Fibroblast of lung (primary cell): ENCODE results near the gene USP24. TPM values are rescaled to one million over a fixed set of nuclear protein-coding genes. Genes with fewer than 3 reads are reported as not detected.
A peak's percentile ranks its signal among the peaks of the same experiment; 100 is the strongest.

Experiments used
- DNase-seq, 2 donors: peaks; one replicate each; pipeline versions ENCODE4 v3.0.0 to v3.0.0-alpha.2; 2010; ENCODE audit warnings: low read depth in 2 of 2
- H2AFZ ChIP-seq: 2 replicates; pipeline ENCODE4 v1.5.1; 2012; ENCODE audit warnings: low read length, control low read depth, inconsistent platforms
- H3K27ac ChIP-seq: 2 replicates; pipeline ENCODE4 v1.5.1; 2011; ENCODE audit warnings: low read length, control low read depth; ENCODE audit not compliant: insufficient read depth
- H3K27me3 ChIP-seq: 2 replicates; pipeline ENCODE4 v1.5.1; 2011; ENCODE audit warnings: mild to moderate bottlenecking, low read length; ENCODE audit not compliant: control insufficient read depth, insufficient read depth
- H3K36me3 ChIP-seq: 2 replicates; pipeline ENCODE4 v1.5.1; 2011; ENCODE audit warnings: low read length; ENCODE audit not compliant: control insufficient read depth, insufficient read depth
- H3K4me1 ChIP-seq: 2 replicates; pipeline ENCODE4 v1.5.1; 2011; ENCODE audit warnings: low read length; ENCODE audit not compliant: control insufficient read depth, insufficient read depth; ENCODE audit errors: extremely low read depth
- H3K4me2 ChIP-seq: 2 replicates; pipeline ENCODE4 v1.5.1; 2011; ENCODE audit warnings: low read length, control low read depth; ENCODE audit not compliant: insufficient read depth; ENCODE audit errors: extremely low read depth
- H3K4me3 ChIP-seq, 4 experiments: fragments of 200-600 bp in 1 of 4; sonication (generic) in 1 of 4; replicated peaks in 1 of 4; 2 replicates each; pipeline ENCODE4 v1.5.1; 2011 to 2016; ENCODE audit warnings: low read length in 4 of 4, low read depth in 3 of 4, mild to moderate bottlenecking in 3 of 4, control low read depth in 2 of 4, inconsistent platforms in 1 of 4, mixed read lengths in 1 of 4; ENCODE audit not compliant: insufficient read depth in 1 of 4; ENCODE audit errors: control extremely low read depth in 1 of 4
- H3K79me2 ChIP-seq: 2 replicates; pipeline ENCODE4 v1.5.1; 2012; ENCODE audit warnings: mild to moderate bottlenecking, low read length, inconsistent platforms; ENCODE audit not compliant: control insufficient read depth, insufficient read depth
- H3K9ac ChIP-seq: 2 replicates; pipeline ENCODE4 v1.5.1; 2011; ENCODE audit warnings: mild to moderate bottlenecking, low read length, control low read depth; ENCODE audit not compliant: insufficient read depth
- H3K9me3 ChIP-seq: 2 replicates; pipeline ENCODE4 v1.5.1; 2012; ENCODE audit warnings: low read depth, low read length; ENCODE audit not compliant: control insufficient read depth, insufficient read depth
- H4K20me1 ChIP-seq: 2 replicates; pipeline ENCODE4 v1.5.1; 2011; ENCODE audit warnings: low read length; ENCODE audit not compliant: control insufficient read depth, insufficient read depth; ENCODE audit errors: extremely low read depth
- EZH2 ChIP-seq: IDR thresholded peaks from 2 replicates; pipeline ENCODE4 v1.5.1; 2012; ENCODE audit warnings: low read length, control low read depth, mild to moderate bottlenecking; ENCODE audit errors: missing control alignments
- polyA plus RNA-seq, 2 donors: library from polyadenylated mRNA; depleted of rRNA in 1 of 2; stranded (reverse) in 1 of 2; unstranded in 1 of 2; fragments of >200 nt; gene quantifications; 2 replicates each; pipeline ENCODE4 v1.2.1, GENCODE V29; 2011 to 2012; ENCODE audit warnings: missing spikeins in 1 of 2
- total RNA-seq: library from RNA; depleted of rRNA; stranded (reverse); fragments of >200 nt; gene quantifications from 2 replicates; pipeline ENCODE4 v1.2.1, GENCODE V29; 2014
- TF ChIP-seq, protein P1 (sequence below), 2 donors: IDR thresholded peaks in 1 of 2; conservative IDR thresholded peaks in 1 of 2; 1 replicate in 1 of 2; 2 replicates in 1 of 2; pipeline ENCODE4 v1.5.1; 2011 to 2012; ENCODE audit warnings: low read length in 2 of 2, control low read depth in 1 of 2, inconsistent platforms in 1 of 2, low read depth in 1 of 2, mild to moderate bottlenecking in 1 of 2

USP24 gene
- total and polyA plus RNA-seq, 2 donors (not counting 1 experiment from before 2014, with no cell fraction given): 16.4 to 63.9 TPM

- Histone ChIP-seq H4K20me1 (no peaks in the 10 kb centered on the region), H3K4me2 (peak within 1 kb of the TSS; percentile 35), H3K9me3 (no peaks in the 10 kb centered on the region), H3K4me3 (peak within 1 kb of the TSS in 3 of 4 experiments; percentile 16 to 51 (median 26)), H3K36me3 (no peaks in the 10 kb centered on the region), H3K79me2 (no peaks in the 10 kb centered on the region), H3K27ac (no peak within 1 kb of the TSS), H3K4me1 (no peaks in the 10 kb centered on the region), H2AFZ (no peak within 1 kb of the TSS), H3K9ac (no peak within 1 kb of the TSS), H3K27me3 (peaks cover 68% of the 10 kb centered on the region)
- DNase-seq: peak; percentile 45 to 53
- TF ChIP-seq EZH2: peak; percentile 81
- TF ChIP-seq, protein P1, sequence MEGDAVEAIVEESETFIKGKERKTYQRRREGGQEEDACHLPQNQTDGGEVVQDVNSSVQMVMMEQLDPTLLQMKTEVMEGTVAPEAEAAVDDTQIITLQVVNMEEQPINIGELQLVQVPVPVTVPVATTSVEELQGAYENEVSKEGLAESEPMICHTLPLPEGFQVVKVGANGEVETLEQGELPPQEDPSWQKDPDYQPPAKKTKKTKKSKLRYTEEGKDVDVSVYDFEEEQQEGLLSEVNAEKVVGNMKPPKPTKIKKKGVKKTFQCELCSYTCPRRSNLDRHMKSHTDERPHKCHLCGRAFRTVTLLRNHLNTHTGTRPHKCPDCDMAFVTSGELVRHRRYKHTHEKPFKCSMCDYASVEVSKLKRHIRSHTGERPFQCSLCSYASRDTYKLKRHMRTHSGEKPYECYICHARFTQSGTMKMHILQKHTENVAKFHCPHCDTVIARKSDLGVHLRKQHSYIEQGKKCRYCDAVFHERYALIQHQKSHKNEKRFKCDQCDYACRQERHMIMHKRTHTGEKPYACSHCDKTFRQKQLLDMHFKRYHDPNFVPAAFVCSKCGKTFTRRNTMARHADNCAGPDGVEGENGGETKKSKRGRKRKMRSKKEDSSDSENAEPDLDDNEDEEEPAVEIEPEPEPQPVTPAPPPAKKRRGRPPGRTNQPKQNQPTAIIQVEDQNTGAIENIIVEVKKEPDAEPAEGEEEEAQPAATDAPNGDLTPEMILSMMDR (conservative IDR thresholded peaks at IDR 0.05 in 1 of 2, IDR thresholded peaks at IDR 0.05 in 1 of 2; ENCODE audit: low read depth in 1 of 2, low read length in 2 of 2): no peak
These were observed 175.7 kb downstream of the USP24 start, which contains the start of gene PCSK9 for GRCh38 chr1:55039342-55040082. TSS of gene PCSK9 (plus strand) at chr1:55039548. CDS start at chr1:55039838, 290 bp downstream.

GRCh38 chr1:55038974-55039341 is 176.2 kb downstream of the USP24 start:
- Histone ChIP-seq H3K4me1 (no peaks in the 10 kb centered on the region), H3K9ac (no peak overlapping the region), H3K36me3 (no peaks in the 10 kb centered on the region), H3K9me3 (no peaks in the 10 kb centered on the region), H3K4me2 (no peak overlapping the region), H4K20me1 (no peaks in the 10 kb centered on the region), H3K27me3 (peaks cover 68% of the 10 kb centered on the region), H2AFZ (no peak overlapping the region), H3K4me3 (peak overlapping the region in 1 of 4 experiments; percentile 51), H3K79me2 (no peaks in the 10 kb centered on the region), H3K27ac (no peak overlapping the region)
- no peak for DNase-seq
- TF ChIP-seq, protein P1 (conservative IDR thresholded peaks at IDR 0.05 in 1 of 2, IDR thresholded peaks at IDR 0.05 in 1 of 2; ENCODE audit: low read depth in 1 of 2, low read length in 2 of 2): no peak
- no peak for TF ChIP-seq EZH2

DNA sequence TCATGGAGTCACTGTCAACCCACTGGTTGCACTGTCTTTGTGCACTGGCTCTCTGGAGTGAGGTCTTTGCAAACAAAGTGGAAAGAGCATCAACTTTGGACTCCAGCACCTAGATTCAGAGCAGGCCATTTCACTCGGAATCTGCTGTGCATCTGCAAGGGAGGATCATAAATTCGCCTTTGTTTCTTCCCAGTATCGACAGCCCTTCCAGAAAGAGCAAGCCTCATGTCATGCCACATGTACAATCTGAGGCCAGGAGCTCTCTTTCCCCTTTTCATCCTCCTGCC is 176.7 kb downstream of the USP24 start:
- H3K36me3 ChIP-seq: no peaks in the 10 kb centered on the region
- H3K27me3 ChIP-seq: peaks cover 72% of the 10 kb centered on the region
- H3K4me1 ChIP-seq: no peaks in the 10 kb centered on the region
- no peak overlapping the region for H3K27ac ChIP-seq
- no peaks in the 10 kb centered on the region for H3K9me3 ChIP-seq
- no peak overlapping the region for H2AFZ ChIP-seq
- no peak for TF ChIP-seq EZH2
- TF ChIP-seq, protein P1 (conservative IDR thresholded peaks at IDR 0.05 in 1 of 2, IDR thresholded peaks at IDR 0.05 in 1 of 2; ENCODE audit: low read depth in 1 of 2, low read length in 2 of 2): no peak
- DNase-seq: no peak
- no peaks in the 10 kb centered on the region for H4K20me1 ChIP-seq
- H3K9ac ChIP-seq: no peak overlapping the region
- H3K4me2 ChIP-seq: no peak overlapping the region
- no peak overlapping the region for H3K4me3 ChIP-seq
- H3K79me2 ChIP-seq: no peaks in the 10 kb centered on the region
